DOHH2 (cell line): ENCODE measurements around the gene KRTAP26-1.

Experiments
- CTCF ChIP-seq: fragments of 200-600 bp; sonication (generic); IDR thresholded peaks from one replicate; pipeline ENCODE4 v1.5.1; 2014; ENCODE audit warnings: antibody characterized with exemption, mild to moderate bottlenecking, low read depth, low read length; ENCODE audit not compliant: poor library complexity, severe bottlenecking
- EZH2phosphoT487 ChIP-seq: fragments of 200-600 bp; sonication (generic); IDR thresholded peaks from 2 replicates; pipeline ENCODE4 v1.6.1; 2017; ENCODE audit warnings: borderline replicate concordance, mild to moderate bottlenecking, antibody characterized with exemption, low read length, moderate library complexity, mixed read lengths

DNA sequence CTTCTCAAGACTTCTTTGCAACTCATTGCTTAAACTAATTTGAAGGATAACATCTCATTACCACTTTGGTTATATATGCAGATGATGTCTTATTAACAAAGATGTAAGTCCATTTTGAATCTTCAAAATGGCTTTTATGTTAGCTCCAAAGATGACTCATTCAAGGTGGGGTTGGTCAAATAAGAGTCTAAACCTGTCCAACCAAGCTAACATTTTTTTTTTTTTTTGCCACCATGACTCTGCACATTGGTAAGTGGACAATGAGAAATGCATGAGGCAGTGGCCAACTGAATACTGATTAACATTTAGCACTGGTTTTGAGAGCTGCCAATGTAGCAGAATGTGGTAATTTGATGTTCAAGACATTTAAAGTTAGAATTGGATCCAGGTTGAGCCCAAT, 17.7 kb upstream of the KRTAP26-1 start:
- no peak for TF ChIP-seq CTCF
- no peak for TF ChIP-seq EZH2phosphoT487
